ENCODE data around the gene NR1I2.

Gene NR1I2

GRCh38 chr3:119812491-119813058 is 30.7 kb downstream of the NR1I2 start:
- no peak for TF ChIP-seq CTCF (IDR thresholded peaks at IDR 0.05)

GRCh38 chr3:119815716-119816115 is 33.8 kb downstream of the NR1I2 start:
- no peak for TF ChIP-seq CTCF (IDR thresholded peaks at IDR 0.05)

GRCh38 chr3:119817071-119817470 is 35.2 kb downstream of the NR1I2 start:
- TF ChIP-seq CTCF (IDR thresholded peaks at IDR 0.05) = no peak

- no peak for TF ChIP-seq CTCF (IDR thresholded peaks at IDR 0.05)
Observed at GRCh38 chr3:119817583-119818363, 35.9 kb downstream of the NR1I2 start.

- no peak for TF ChIP-seq CTCF (IDR thresholded peaks at IDR 0.05)
Observed at GRCh38 chr3:119818937-119819336, 37.0 kb downstream of the NR1I2 start.

GRCh38 chr3:119819806-119820205 is 37.9 kb downstream of the NR1I2 start:
- TF ChIP-seq CTCF (IDR thresholded peaks at IDR 0.05) = no peak

GRCh38 chr3:119825820-119826219 is 43.9 kb downstream of the NR1I2 start:
- no peak for TF ChIP-seq CTCF (IDR thresholded peaks at IDR 0.05)

Data from LNCAP (cell line).